Smooth muscle cell (in vitro differentiated cells): ENCODE data around the gene ART3. TPM values are rescaled to one million over a fixed set of nuclear protein-coding genes. Genes with fewer than 3 reads are reported as not detected.

Experiments used
- DNase-seq: peaks from one replicate; lab custom pipeline; 2025; ENCODE audit not compliant: unreplicated experiment; lab: John Stamatoyannopoulos, UW
- H2AFZ ChIP-seq: fragments of 200-600 bp; sonication (generic); 2 replicates; pipeline ENCODE4 v1.6.0; 2016; ENCODE audit warnings: antibody characterized with exemption, low read depth, mild to moderate bottlenecking
- H3F3A ChIP-seq: fragments of 200-600 bp; sonication (generic); 2 replicates; pipeline ENCODE4 v1.6.0; 2017; ENCODE audit warnings: antibody characterized with exemption, low read depth
- H3K27ac ChIP-seq: fragments of 200-600 bp; sonication (generic); 2 replicates; pipeline ENCODE4 v1.5.1; 2016; ENCODE audit warnings: low read depth, mild to moderate bottlenecking
- H3K27me3 ChIP-seq: fragments of 200-600 bp; sonication (generic); 2 replicates; pipeline ENCODE4 v1.6.1; 2016; ENCODE audit warnings: low read depth, mild to moderate bottlenecking
- H3K36me3 ChIP-seq: fragments of 200-600 bp; sonication (generic); 2 replicates; pipeline ENCODE4 v1.5.1; 2016; ENCODE audit warnings: low read depth
- H3K4me1 ChIP-seq: fragments of 200-600 bp; sonication (generic); 2 replicates; pipeline ENCODE4 v1.5.1; 2016; ENCODE audit warnings: low read depth
- H3K4me2 ChIP-seq: fragments of 200-600 bp; sonication (generic); 2 replicates; pipeline ENCODE4 v1.6.0; 2016; ENCODE audit warnings: mild to moderate bottlenecking
- H3K4me3 ChIP-seq: fragments of 200-600 bp; sonication (generic); 2 replicates; pipeline ENCODE4 v1.5.1; 2016; ENCODE audit warnings: mild to moderate bottlenecking
- H3K79me2 ChIP-seq: fragments of 200-600 bp; sonication (generic); 2 replicates; pipeline ENCODE4 v1.6.0; 2016; ENCODE audit warnings: low read depth, mild to moderate bottlenecking
- H3K9ac ChIP-seq: fragments of 200-600 bp; sonication (generic); 2 replicates; pipeline ENCODE4 v1.6.0; 2016; ENCODE audit warnings: low read depth
- H3K9me3 ChIP-seq: fragments of 200-600 bp; sonication (generic); replicated peaks from 2 replicates; pipeline ENCODE4 v1.5.1; 2016; ENCODE audit warnings: low read depth
- H4K20me1 ChIP-seq: fragments of 200-600 bp; sonication (generic); 2 replicates; pipeline ENCODE4 v1.6.0; 2016; ENCODE audit warnings: low read depth
- CTCF ChIP-seq: fragments of 200-600 bp; sonication (generic); IDR thresholded peaks from 2 replicates; pipeline ENCODE4 v1.5.1; 2017; ENCODE audit warnings: borderline replicate concordance, mild to moderate bottlenecking, antibody characterized with exemption; ENCODE audit not compliant: insufficient read depth, poor library complexity, severe bottlenecking
- WGBS: methylation state at CpG from one replicate; pipeline ENCODE4 v1.1.7; 2016; ENCODE audit warnings: low lambda C conversion rate; 5-methylcytosine and 5-hydroxymethylcytosine counted together
- polyA plus RNA-seq: library from polyadenylated mRNA; unstranded; fragments of >200 nt; fragmentation: Nextera tagmentation; extraction: Ambion mirVana; gene quantifications from 2 replicates; pipeline ENCODE4 v1.2.1, GENCODE V29; 2016
- total RNA-seq: library from RNA; depleted of rRNA; stranded (reverse); fragments of >200 nt; gene quantifications from 2 replicates; pipeline ENCODE4 v1.2.3, GENCODE V29; 2014

Gene ART3
- total and polyA plus RNA-seq, 2 experiments from 2014 or later = 0.93 TPM; not detected in 1

GRCh38 chr4:76083386-76083988 is 9.0 kb downstream of the ART3 start:
- H3K36me3 ChIP-seq = no peaks in the 10 kb centered on the region
- no peaks in the 10 kb centered on the region for H3F3A ChIP-seq
- no peak for TF ChIP-seq CTCF
- 85% methylated on average over 3 of the region's 3 CpGs for WGBS
- H3K9me3 ChIP-seq = no peaks in the 10 kb centered on the region
- H3K4me2 ChIP-seq = no peak overlapping the region
- no peaks in the 10 kb centered on the region for H3K4me1 ChIP-seq
- H4K20me1 ChIP-seq = no peaks in the 10 kb centered on the region
- no peak overlapping the region for H2AFZ ChIP-seq
- no peak for DNase-seq
- no peaks in the 10 kb centered on the region for H3K79me2 ChIP-seq
- H3K9ac ChIP-seq = no peak overlapping the region
- H3K4me3 ChIP-seq = no peak overlapping the region
- peaks cover 8% of the 10 kb centered on the region for H3K27me3 ChIP-seq
- no peak overlapping the region for H3K27ac ChIP-seq

- Histone ChIP-seq H3K9me3 (no peaks in the 10 kb centered on the region), H3K79me2 (no peaks in the 10 kb centered on the region), H4K20me1 (no peaks in the 10 kb centered on the region), H3K36me3 (no peaks in the 10 kb centered on the region), H3K4me2 (no peak overlapping the region), H3K4me3 (no peak overlapping the region), H3K4me1 (no peaks in the 10 kb centered on the region), H2AFZ (no peak overlapping the region), H3F3A (no peaks in the 10 kb centered on the region), H3K9ac (no peak overlapping the region), H3K27ac (no peak overlapping the region), H3K27me3 (peaks cover 4% of the 10 kb centered on the region)
- TF ChIP-seq CTCF = no peak
- no peak for DNase-seq
- WGBS = 79% methylated on average over 1 of the region's 1 CpG
Measured at GRCh38 chr4:76084542-76084941, 10.0 kb downstream of the ART3 start.

GRCh38 chr4:76087007-76087769 is 12.7 kb downstream of the ART3 start:
- H3K27me3 ChIP-seq = no peaks in the 10 kb centered on the region
- DNase-seq = no peak
- 31% methylated on average over 13 of the region's 13 CpGs for WGBS

More at GRCh38 chr4:76087007-76087769, 12.7 kb downstream of the ART3 start:
- Histone ChIP-seq H3K4me3 (no peak overlapping the region), H3K36me3 (no peaks in the 10 kb centered on the region), H3K4me2 (peak overlapping the region; percentile 64), H3K9me3 (no peaks in the 10 kb centered on the region), H3K79me2 (no peaks in the 10 kb centered on the region), H4K20me1 (no peaks in the 10 kb centered on the region), H3K4me1 (no peaks in the 10 kb centered on the region), H2AFZ (peak overlapping the region; percentile 41), H3K27ac (no peak overlapping the region), H3F3A (no peaks in the 10 kb centered on the region), H3K9ac (no peak overlapping the region)
- TF ChIP-seq CTCF = peak; percentile 46
